Measurements from ENCODE around the gene NOTCH2.

NOTCH2 gene

GRCh38 chr1:119929643-119930315 is 139.7 kb downstream of the NOTCH2 start:
- no peak for TF ChIP-seq CTCF (IDR thresholded peaks at IDR 0.05; ENCODE audit: borderline replicate concordance, insufficient read depth, low read depth, low read length)
- H3K4me3 ChIP-seq (ENCODE audit: low read depth, low read length), result no peak overlapping the region

GRCh38 chr1:119926553-119926952 is 142.9 kb downstream of the NOTCH2 start:
- no peak overlapping the region for H3K4me3 ChIP-seq (ENCODE audit: low read depth, low read length)
- no peak for TF ChIP-seq CTCF (IDR thresholded peaks at IDR 0.05; ENCODE audit: borderline replicate concordance, insufficient read depth, low read depth, low read length)

GRCh38 chr1:119924948-119925898 is 144.2 kb downstream of the NOTCH2 start:
- TF ChIP-seq CTCF (IDR thresholded peaks at IDR 0.05; ENCODE audit: borderline replicate concordance, insufficient read depth, low read depth, low read length), result no peak

GRCh38 chr1:119920104-119920968 is 149.1 kb downstream of the NOTCH2 start:
- no peak for TF ChIP-seq CTCF (IDR thresholded peaks at IDR 0.05; ENCODE audit: borderline replicate concordance, insufficient read depth, low read depth, low read length)
- no peak overlapping the region for H3K4me3 ChIP-seq (ENCODE audit: low read depth, low read length)

More at GRCh38 chr1:119924948-119925898, 144.2 kb downstream of the NOTCH2 start:
- no peak overlapping the region for H3K4me3 ChIP-seq (ENCODE audit: low read depth, low read length)

- no peak overlapping the region for H3K4me3 ChIP-seq (ENCODE audit: low read depth, low read length)
- no peak for TF ChIP-seq CTCF (IDR thresholded peaks at IDR 0.05; ENCODE audit: borderline replicate concordance, insufficient read depth, low read depth, low read length)
Observed at GRCh38 chr1:119919241-119919640, 150.2 kb downstream of the NOTCH2 start.

GRCh38 chr1:119918301-119918700 is 151.2 kb downstream of the NOTCH2 start:
- TF ChIP-seq CTCF (IDR thresholded peaks at IDR 0.05; ENCODE audit: borderline replicate concordance, insufficient read depth, low read depth, low read length), result no peak
- no peak overlapping the region for H3K4me3 ChIP-seq (ENCODE audit: low read depth, low read length)

Measured in GM12875 (cell line).